ENCODE measurements around the gene SLC25A21.
"Not testable (repeated sequence)": the region's sequence is repeated elsewhere in the genome, so short reads cannot be mapped to it uniquely, and the experiment has no call there.

The SLC25A21 gene

GRCh38 chr14:36870776-36871175, 301.6 kb downstream of the SLC25A21 start:
- no peak for DNase-seq (ENCODE audit: low read depth, low spot score)

DNA sequence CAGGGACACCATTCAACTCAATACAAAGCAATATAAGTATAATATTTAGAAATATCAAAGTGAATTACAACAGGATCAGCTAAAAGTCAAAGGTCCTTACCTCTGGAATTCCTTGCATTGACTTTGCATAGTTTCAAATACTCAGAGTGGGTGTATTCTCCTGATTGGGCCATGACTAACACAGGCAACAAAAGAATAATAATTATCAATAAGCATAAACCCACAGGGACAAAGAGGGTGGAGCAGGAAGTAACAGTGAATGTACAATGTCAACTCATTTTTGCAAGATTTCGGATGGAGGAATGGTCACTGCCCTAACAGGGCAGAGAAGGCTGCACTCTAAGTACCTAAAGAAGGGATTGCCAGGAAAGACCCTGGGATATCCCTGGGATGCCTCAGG, 303.3 kb downstream of the SLC25A21 start:
- DNase-seq (ENCODE audit: low read depth, low spot score) = no peak

GRCh38 chr14:36866867-36867266, 305.5 kb downstream of the SLC25A21 start:
- no peak for DNase-seq (ENCODE audit: low read depth, low spot score)

- no peak for DNase-seq (ENCODE audit: low read depth, low spot score)
Measured at GRCh38 chr14:36863271-36863670, 309.1 kb downstream of the SLC25A21 start.

DNA sequence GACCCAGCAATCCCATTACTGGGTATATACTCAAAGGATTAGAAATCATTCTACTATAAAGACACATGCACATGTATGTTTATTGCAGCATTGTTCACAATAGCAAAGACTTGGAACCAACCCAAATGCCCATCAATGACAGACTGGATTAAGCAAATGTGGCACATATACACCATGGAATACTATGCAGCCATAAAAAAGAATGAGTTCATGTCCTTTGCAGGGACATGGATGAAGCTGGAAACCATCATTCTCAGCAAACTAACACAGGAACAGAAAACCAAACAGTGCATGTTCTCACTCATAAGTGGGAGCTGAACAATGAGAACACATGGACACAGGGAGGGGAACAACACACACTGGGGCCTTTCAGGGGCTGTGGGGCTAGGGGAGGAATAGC, 310.2 kb downstream of the SLC25A21 start:
- not testable (repeated sequence) for DNase-seq (ENCODE audit: low read depth, low spot score)

DNA sequence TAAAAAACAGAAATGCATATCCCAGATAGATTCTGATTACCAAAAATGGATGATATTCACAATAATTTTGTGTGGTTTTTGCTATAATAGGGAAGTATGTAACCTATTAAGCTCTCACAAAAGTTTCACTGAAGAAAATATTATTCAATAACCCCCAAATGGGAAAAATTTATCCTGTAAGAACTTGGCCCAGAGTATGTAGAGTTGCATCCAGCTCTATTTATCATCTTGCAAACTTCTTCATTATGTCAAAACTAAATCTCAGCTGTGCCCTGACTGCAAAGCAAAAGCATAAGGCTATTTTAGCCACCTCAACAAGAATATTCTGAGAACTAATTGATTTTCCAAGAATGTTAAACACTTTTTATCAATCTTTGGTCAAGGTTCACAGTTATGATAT, 311.6 kb downstream of the SLC25A21 start:
- DNase-seq (ENCODE audit: low read depth, low spot score) = no peak

- DNase-seq (ENCODE audit: low read depth, low spot score) = no peak
Measured at GRCh38 chr14:36859119-36859518, 313.3 kb downstream of the SLC25A21 start.

- no peak for DNase-seq (ENCODE audit: low read depth, low spot score)
Measured at GRCh38 chr14:36857842-36858445, 314.5 kb downstream of the SLC25A21 start.

DNA sequence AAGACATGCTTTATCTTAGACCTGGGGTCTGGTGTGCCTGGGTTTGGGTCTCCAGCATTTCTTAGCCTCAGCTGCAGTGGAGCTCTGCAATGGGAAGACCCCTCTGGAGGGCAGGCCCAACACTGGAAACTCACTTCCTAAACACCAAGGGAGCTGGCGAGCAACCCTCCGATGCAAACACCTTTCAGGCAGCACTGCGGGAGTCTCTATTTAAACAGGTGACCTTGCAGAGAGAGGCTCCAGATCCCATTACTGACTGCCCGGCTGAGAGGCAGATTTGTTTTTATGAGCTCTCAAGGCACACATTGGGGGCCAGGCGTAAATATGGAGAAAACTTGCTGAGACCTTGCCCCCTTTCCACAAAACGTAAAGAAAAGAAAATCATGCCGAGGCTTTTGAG, 315.3 kb downstream of the SLC25A21 start:
- DNase-seq (ENCODE audit: low read depth, low spot score) = no peak

DNA sequence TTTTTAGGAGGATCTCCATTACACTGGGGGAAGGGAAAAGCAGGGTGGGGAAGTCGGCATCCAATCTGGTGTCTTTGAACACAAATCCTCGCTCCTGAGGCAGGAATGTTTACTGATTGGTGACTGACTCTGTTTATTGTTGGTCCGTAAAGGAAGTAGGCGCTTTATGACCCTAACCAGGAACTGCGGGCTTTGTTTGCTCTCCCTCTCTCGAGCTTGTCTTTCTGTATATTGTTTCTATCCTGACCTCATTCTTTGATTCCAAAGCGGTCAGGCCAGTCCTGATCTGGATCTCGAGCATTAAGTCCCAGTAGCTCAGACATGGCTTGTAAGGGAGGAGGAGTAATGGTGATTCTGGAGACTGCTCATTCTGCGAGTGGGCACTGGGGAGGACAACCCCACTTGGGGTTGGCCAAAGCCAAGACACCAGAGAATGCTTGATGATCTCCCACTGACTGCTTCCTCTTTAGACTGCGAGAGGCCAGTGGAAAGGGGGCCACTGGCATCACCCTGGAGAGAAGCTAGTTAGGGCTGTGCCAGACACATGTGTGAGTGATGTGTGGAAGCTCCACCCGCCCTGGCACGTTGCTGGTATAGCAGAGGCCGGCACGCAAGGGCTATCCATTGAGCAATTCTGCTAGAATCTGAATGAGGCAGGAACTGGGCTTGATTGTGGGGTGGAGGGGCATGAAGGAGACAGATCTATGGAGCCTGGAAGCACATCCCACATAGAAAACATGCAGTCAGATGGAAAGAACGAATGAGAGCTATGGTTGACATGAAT, 316.1 kb downstream of the SLC25A21 start:
- DNase-seq (ENCODE audit: low read depth, low spot score) = no peak

- no peak for DNase-seq (ENCODE audit: low read depth, low spot score)
Measured at GRCh38 chr14:36855396-36855795, 317.0 kb downstream of the SLC25A21 start.

DNA sequence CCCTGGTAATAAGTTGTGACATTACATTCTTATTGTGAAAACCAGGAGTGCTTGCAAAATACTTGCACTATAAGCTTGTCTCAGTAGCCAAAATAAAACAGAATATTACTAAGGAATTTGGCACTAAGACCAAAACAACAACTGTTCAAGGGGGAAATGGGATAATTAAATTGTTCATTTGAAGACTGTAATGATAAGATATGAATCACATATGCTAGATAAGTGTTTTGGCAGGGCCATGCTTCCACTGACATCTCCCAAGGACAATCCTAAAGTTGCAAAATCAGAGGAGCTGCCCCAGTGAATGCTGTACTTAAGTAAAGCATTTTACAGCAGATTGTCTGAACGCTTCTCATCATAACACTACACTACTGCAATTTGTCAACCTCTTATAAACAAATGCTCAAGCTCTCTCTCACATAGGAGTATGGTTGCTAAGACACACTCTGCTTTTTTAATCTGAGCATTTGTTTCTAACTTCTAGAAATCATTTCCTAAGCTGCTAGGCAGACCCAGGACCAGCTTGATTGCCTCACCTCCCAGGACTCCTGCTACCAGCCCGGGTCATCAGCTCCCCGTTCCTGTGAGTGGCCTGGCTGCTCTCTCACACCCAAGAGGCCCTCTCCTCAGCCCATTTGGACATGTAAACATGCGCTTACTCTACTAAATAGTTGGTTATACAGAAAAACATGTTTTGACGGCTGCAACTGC, 319.3 kb downstream of the SLC25A21 start:
- no peak for DNase-seq (ENCODE audit: low read depth, low spot score)

GRCh38 chr14:36848213-36848612, 324.2 kb downstream of the SLC25A21 start:
- no peak for DNase-seq (ENCODE audit: low read depth, low spot score)

- no peak for DNase-seq (ENCODE audit: low read depth, low spot score)
Measured at GRCh38 chr14:36847366-36847765, 325.0 kb downstream of the SLC25A21 start.

- no peak for DNase-seq (ENCODE audit: low read depth, low spot score)
Measured at GRCh38 chr14:36845356-36846012, 326.9 kb downstream of the SLC25A21 start.

GRCh38 chr14:36844443-36845195, 327.8 kb downstream of the SLC25A21 start:
- DNase-seq (ENCODE audit: low read depth, low spot score) = no peak

DNA sequence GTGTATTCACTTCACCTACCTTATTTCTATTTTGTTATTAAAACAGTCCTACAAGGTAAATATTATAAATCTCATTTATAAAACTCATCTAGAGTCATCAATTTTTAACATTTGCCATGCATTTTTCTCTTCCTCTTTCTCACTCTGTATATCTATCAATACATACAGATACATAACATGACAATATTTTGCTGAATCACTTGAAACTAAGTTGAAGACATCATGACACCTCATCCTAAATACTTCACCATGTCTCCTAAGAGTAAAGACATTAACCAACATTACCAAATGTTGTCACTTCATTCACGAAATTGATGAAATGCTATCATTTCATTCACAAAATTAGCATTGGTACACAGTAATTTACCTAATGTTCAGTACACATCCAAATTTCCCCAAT, 329.0 kb downstream of the SLC25A21 start:
- no peak for DNase-seq (ENCODE audit: low read depth, low spot score)

GRCh38 chr14:36835128-36835527, 337.3 kb downstream of the SLC25A21 start:
- no peak for DNase-seq (ENCODE audit: low read depth, low spot score)

DNA sequence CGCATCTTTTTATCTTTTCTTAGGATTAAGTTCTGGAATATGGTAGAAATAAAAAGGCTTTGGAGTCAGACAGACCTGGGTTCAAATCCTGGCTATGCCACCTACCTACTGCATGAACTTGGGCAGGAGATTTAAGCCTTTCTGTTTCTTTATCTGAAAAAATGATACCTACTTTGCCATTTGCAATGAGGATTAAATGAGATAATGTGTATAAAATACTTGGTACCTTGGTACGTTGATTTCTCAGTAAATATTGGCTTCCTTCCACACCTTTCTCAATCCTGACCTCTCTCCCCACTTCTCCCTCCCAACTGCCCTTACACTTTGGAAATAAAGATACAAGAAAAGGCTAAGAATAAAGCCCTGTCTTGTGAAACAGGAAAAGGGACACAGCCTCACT, 338.1 kb downstream of the SLC25A21 start:
- no peak for DNase-seq (ENCODE audit: low read depth, low spot score)

DNA sequence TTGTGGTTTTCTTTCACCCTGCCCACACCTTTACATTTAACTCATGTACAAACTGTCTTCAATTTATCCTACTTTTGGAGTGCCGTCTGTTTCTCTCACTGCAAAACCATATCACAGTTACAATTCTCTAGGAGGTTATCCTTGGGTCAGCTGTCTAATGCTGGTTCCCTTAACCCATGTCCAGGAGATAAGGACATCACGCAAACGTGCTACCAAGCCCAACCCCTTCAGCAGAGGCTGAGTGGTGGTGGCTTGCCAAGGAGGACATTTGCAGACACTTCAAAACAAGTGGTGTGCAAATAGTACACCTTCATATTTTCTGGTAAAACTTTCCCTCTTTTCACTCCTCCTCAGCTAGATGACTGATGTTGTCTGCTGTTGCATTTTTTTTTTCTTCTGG, 342.9 kb downstream of the SLC25A21 start:
- DNase-seq (ENCODE audit: low read depth, low spot score) = no peak

DNA sequence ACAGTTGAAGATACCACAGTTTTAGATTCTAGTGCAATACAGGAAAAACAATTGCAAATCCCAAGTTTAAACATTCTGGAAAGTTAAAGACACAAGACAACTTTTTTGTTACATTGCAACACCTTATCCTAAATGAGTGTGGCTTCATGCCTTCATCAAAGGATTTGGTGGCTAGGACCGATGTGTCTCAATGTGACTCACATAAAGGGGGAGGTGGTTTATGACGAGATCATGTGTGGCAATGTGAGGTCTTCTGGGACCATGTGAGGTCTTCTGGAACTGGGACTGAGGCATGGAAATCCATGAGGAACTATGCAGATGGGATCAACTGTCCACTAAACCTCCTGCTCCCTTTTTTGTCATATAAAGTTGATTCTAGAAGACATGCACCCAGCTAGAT, 344.5 kb downstream of the SLC25A21 start:
- no peak for DNase-seq (ENCODE audit: low read depth, low spot score)

GRCh38 chr14:36826614-36827013, 345.8 kb downstream of the SLC25A21 start:
- no peak for DNase-seq (ENCODE audit: low read depth, low spot score)
